Frontal cortex (tissue), 4 donors: ENCODE data around the gene ASAH2. TPM values are rescaled to one million over a fixed set of nuclear protein-coding genes. Genes with fewer than 3 reads are reported as not detected.
"Not testable (repeated sequence)": the region's sequence is repeated elsewhere in the genome, so short reads cannot be mapped to it uniquely, and the experiment has no call there.

Source experiments
- DNase-seq, 2 donors: peaks; one replicate each; pipeline ENCODE4 v3.0.0; 2012; ENCODE audit warnings: low spot score in 2 of 2
- FAIRE-seq: peaks from 2 replicates; lab custom pipeline; 2012; peaks lifted over from hg19 to GRCh38; lab: Jason Lieb, UNC
- total RNA-seq: library from RNA; depleted of rRNA; stranded (reverse); fragments of >200 nt; gene quantifications from one replicate; pipeline ENCODE4 v1.2.3, GENCODE V29; 2014
- donor health status: control.
- donor health status: control.
- donor health status: control.

Gene ASAH2
- total RNA-seq, 1 donor from 2014 or later: 2.9 TPM

DNA sequence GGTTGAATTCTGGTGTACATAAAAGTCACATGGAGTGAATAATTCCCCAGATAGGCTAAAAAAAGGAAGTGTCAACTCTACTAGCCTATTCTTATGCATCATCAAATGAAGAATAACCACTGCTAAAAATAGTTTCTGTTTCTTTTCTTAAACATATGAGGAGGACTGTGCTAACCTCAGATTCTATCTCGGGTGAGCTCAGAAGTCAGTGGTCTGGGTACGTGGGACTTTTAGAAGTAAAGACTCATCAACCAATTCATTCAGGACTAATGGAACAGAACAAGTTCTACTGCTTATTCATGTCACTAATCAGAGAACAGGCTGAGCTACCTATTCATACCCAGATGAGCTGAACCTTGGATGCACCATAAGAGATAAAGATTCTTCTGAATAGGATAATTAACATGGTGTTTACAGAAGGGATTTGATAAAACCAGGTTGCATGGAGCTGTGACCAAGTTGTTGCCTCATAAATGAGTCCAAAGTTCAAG is 9.5 kb upstream of the ASAH2 start:
- FAIRE-seq: no peak

DNA sequence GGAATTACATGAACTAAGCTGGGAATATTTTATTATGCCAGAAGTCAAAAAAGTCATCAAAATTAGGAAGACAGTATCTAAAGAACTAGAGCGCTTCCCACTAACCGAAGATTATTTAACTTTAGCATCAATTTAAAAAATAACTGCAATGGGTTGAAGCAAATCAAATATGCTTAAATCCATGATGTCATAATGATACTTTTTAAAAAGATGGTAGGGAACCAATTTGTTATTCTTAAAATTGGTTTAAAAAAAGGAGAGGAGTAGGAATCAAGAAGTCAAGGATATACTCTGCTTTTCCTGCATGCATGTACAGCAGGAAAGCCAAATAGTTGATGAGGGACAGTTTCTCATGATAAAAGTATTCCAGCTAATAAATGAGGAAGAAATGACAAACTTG is 3.2 kb upstream of the ASAH2 start:
- no peak for DNase-seq
- no peak for FAIRE-seq

More for the DNA sequence above, 9.5 kb upstream of the ASAH2 start:
- DNase-seq: no peak

- DNase-seq (no peak), FAIRE-seq (no peak)
Measured at GRCh38 chr10:50250096-50250854, 1.0 kb downstream of the ASAH2 start.

DNA sequence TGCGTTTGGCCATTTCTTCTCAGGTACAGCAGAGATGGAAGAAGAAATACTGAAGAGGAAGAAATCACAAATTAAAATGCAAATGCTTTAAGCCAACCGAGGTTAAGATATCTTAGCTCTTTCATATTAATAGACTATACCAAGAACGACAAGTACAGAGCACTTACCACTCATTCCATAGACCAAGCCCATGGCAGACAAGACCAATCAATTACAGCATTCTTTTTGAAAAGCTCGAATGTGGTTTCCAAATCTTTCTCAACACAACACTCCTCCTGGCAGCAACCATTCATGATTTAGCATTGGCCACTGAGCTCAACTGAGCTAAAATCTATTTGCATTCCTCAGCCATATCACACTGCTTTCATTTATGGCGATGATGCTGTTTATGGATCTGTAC is 2.7 kb downstream of the ASAH2 start:
- FAIRE-seq: no peak
- no peak for DNase-seq

DNA sequence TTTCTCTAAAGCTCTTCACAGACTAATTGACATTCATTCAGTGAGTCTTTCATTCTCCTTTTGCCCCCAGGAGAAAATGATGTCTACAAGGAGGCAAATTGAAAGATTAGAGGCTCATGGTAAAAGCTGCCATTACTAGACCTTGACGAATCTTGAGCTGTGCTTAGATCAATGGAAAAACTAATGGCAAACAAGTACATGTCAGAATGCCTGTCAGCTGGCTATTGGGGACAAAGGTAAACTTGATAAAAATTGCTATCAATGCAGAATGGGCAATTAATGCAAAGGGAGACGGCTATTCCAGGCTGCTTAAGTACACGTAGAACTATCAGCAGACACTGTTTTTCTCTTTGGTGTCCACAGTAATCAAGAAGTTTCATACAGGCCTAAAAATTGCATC is 3.3 kb downstream of the ASAH2 start:
- no peak for DNase-seq
- no peak for FAIRE-seq

- FAIRE-seq (no peak), DNase-seq (no peak)
Measured at GRCh38 chr10:50244201-50244600, 7.1 kb downstream of the ASAH2 start.

- DNase-seq: no peak
- no peak for FAIRE-seq
Measured at GRCh38 chr10:50242777-50243176, 8.5 kb downstream of the ASAH2 start.

GRCh38 chr10:50241478-50241877 is 9.8 kb downstream of the ASAH2 start:
- FAIRE-seq: not testable (repeated sequence)

GRCh38 chr10:50234486-50234885 is 16.8 kb downstream of the ASAH2 start:
- DNase-seq: no peak
- FAIRE-seq: no peak

More at GRCh38 chr10:50241478-50241877, 9.8 kb downstream of the ASAH2 start:
- not testable (repeated sequence) for DNase-seq

DNA sequence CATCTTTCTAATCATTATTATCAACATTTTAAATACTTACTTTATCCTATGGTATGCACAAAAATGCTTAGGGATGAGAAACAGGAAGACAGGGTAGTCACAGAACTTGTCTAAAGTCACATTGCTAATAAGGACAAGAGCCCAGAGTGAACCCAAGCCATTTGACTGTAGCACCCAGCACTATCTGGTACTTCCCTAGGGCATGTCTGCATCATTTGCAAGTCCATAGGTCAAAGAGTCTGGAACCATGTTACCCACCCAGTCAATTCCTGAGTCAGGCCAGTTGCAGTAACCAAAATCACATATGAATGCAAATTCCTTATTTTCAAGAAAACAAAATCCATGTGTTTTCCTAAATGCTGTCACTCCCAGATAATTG is 19.1 kb downstream of the ASAH2 start:
- FAIRE-seq (no peak), DNase-seq (no peak)

- no peak for DNase-seq
- FAIRE-seq: no peak
Measured at GRCh38 chr10:50231515-50232260, 19.6 kb downstream of the ASAH2 start.

DNA sequence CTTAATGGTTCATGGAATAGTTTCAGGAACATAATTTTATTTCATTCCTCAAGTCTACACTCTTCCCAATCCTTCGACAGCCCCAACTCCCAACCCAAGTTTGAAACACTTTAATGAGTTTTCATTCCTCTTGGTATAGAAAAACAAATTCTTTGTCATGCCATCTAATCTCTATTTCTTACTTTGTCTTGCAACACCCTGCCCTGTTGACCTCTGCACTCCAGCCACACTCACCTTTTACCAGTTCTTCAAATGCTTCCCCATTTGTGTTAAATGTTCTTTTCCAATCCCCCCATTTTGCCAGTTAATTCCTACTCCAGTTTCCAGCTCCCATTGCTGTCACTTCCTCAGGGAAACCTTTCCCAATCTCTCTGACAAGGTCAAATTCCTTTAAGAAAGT is 21.9 kb downstream of the ASAH2 start:
- DNase-seq (no peak), FAIRE-seq (no peak)

- FAIRE-seq: no peak
Measured at GRCh38 chr10:50228672-50229071, 22.6 kb downstream of the ASAH2 start.

GRCh38 chr10:50226610-50227009 is 24.7 kb downstream of the ASAH2 start:
- DNase-seq: no peak
- no peak for FAIRE-seq

More at GRCh38 chr10:50228672-50229071, 22.6 kb downstream of the ASAH2 start:
- DNase-seq: no peak

DNA sequence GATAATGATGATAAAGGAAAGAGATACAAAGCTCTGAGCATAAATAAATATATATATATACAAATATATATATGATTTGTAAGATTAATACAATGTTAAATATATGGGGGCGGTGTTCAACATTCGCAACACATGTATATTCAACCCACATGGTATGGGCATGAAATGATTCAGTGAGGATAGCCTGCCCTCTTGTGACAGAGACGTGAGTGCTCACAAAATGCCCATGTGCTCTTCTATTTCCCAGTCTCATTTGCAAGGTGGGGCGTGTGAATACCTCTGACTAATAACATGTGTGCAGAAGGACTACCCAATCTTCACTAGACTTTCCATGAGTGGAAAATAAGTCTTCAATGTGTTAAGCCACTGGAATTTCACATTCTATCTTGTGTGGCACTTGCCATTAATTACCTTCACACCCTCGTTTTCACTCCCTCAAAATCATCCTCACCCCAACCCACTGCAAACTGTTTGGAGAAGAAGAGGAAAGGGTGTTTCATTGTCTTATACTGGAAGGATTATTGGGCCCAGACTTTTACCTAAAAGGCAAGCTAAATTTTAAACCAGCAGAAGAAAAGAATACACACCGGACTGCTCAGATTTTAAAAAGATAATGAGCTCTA is 26.9 kb downstream of the ASAH2 start:
- FAIRE-seq (no peak), DNase-seq (no peak)

GRCh38 chr10:50222199-50222598 is 29.1 kb downstream of the ASAH2 start:
- FAIRE-seq: no peak

GRCh38 chr10:50221470-50221869 is 29.8 kb downstream of the ASAH2 start:
- FAIRE-seq (no peak), DNase-seq (no peak)

More at GRCh38 chr10:50222199-50222598, 29.1 kb downstream of the ASAH2 start:
- no peak for DNase-seq

DNA sequence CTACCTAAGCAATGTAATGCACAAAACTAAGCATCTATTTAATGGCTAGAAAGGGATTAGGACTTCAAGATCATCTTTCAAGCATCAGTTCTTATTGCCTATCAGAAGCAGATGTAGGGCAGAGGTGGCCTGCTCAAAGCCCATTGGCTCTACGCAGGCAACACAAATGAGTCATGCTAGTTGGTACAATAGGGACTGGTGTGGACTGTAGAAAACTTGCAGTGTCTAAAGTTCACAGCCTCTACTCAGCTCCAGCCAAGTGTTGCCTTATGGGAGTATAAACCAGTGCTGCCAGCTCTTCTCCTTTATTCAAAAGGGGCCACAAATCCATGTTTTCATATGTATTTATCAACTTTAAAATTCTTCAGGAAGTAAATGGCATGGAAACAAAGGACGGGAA is 31.7 kb downstream of the ASAH2 start:
- no peak for FAIRE-seq

GRCh38 chr10:50219200-50219599 is 32.1 kb downstream of the ASAH2 start:
- FAIRE-seq: no peak
- no peak for DNase-seq

More for the DNA sequence above, 31.7 kb downstream of the ASAH2 start:
- DNase-seq: no peak

GRCh38 chr10:50216894-50217293 is 34.4 kb downstream of the ASAH2 start:
- DNase-seq (no peak), FAIRE-seq (no peak)

- FAIRE-seq (no peak), DNase-seq (no peak)
Measured at GRCh38 chr10:50216418-50216817, 34.9 kb downstream of the ASAH2 start.
